HuH-7 (cell line): ENCODE results near the gene ZNF764.
"Not testable (repeated sequence)": the region's sequence is repeated elsewhere in the genome, so short reads cannot be mapped to it uniquely, and the experiment has no call there.

Experiments
- DNase-seq: peaks from one replicate; pipeline ENCODE4 v3.0.0; 2011; ENCODE audit warnings: low spot score

Gene ZNF764

DNA sequence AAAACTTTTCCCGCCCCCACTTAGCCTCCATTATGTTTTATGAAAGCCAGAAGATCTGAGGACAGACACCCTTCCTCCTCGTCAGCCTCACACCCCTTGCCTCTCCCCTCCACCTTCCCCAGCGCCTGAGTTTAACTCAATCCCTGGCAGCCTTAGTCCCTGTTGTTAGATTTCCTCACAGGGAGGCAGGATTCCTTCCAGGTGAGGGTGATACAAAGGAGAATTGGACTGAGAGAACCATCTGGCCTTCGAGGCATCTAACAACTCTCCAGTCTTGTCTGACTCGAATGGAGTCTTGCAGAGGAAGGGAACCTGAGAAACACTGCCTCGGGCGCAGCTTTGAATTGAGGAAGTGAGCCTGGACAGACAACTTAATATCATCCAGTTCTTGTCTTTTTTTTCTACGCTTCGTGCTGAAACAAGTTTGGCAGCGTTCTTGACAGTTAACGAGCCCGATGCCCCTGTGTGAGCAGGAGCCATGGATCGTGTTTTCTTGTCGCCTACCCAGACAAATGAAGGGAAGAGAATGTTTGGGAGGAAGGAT, 30.5 kb downstream of the ZNF764 start:
- DNase-seq: no peak

DNA sequence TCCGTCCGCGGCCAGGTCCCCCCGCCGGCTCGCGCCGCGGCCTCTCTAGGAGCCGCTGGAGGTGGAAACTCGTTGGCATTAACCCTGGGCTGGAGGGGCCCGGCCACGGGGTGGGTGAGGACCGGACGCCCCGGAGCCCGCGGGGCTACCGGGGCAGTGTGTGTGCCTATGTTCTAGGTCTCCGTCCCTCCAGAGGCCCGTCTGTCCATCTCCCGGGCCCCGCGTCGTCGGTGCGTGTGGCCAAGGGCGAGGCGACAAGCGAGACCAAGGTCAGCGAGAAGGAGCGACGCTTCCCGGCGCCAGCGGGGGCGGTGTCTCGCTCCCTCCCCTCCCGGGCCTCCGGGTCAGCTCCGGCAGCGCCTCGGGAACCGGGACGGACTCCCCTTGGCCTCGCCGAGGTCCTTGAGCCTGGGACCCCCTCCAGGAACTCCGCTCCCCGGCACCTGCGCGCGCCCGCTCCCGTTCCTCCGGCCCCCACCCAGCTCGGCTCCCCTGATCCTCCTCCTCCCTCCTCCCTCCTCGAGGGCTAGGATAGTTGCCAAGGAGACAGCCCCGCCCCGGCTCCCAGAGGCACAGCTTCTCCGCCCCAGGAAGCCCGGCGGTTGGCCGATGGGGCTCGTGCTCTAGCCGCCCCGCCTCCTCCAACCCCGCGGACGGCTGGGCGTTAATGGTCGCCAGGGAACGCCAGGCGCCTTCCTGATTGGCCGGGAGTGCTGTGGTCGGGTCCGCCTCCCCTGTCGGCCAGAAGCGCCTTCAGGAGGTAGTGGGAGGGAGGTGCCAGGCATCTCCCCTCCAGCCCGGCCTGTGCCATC, 31.1 kb downstream of the ZNF764 start:
- DNase-seq: peak; percentile 95

DNA sequence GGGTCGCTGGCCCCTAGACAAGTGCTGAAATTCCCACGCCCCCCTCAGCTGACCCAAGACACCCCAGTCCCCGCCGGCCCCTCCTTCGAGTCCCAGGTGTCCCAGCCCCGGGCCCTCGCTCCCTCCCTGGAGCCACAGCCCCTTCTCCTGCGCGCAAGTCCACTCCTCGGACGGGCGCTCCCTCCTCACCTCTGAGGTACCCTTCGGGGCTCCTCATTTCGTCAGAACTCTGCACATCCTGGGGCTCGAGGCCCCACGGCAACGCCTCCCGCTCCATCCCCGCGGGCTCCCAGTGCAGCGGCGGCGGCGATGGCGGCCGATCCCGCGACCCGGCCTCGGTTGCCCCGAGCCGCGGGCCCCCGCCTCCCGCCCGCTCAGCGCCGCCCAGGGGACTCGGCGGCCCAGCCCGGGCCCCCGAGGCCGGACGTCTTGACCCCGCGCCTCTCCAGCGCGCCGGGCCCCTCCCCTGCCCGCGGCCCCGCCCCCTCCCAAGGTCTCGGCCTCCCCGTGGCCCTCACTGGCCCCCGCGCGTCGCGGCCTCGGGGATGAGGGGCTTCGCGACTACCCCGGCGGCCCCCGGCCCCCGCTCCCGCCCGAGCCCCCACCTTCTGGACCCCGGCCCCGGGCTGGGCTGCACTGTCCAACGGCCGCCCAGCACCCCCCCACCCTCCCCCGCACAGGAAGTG, 31.9 kb downstream of the ZNF764 start, which contains the start of gene ZNF768:
Gene ZNF768, minus strand, starts transcription at position 430 of the 686 bp plus-strand sequence. Its CDS starts 153 bp downstream, at position 277.
- peak; percentile 56 for DNase-seq

DNA sequence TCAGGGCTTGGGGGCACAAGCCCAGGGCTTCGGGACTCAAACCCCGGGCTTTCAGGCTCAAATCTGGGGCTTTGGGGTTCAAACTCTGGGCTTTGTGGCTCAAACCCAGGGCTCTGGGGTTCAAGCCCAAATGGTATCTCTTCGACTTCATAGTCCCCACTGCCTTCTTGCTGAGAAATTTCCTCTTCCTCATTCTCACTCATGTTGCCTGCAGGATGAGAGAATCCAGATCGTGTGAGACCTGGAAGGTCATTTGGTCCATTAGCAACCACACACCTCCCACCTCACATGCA, 32.4 kb downstream of the ZNF764 start:
- DNase-seq: no peak

DNA sequence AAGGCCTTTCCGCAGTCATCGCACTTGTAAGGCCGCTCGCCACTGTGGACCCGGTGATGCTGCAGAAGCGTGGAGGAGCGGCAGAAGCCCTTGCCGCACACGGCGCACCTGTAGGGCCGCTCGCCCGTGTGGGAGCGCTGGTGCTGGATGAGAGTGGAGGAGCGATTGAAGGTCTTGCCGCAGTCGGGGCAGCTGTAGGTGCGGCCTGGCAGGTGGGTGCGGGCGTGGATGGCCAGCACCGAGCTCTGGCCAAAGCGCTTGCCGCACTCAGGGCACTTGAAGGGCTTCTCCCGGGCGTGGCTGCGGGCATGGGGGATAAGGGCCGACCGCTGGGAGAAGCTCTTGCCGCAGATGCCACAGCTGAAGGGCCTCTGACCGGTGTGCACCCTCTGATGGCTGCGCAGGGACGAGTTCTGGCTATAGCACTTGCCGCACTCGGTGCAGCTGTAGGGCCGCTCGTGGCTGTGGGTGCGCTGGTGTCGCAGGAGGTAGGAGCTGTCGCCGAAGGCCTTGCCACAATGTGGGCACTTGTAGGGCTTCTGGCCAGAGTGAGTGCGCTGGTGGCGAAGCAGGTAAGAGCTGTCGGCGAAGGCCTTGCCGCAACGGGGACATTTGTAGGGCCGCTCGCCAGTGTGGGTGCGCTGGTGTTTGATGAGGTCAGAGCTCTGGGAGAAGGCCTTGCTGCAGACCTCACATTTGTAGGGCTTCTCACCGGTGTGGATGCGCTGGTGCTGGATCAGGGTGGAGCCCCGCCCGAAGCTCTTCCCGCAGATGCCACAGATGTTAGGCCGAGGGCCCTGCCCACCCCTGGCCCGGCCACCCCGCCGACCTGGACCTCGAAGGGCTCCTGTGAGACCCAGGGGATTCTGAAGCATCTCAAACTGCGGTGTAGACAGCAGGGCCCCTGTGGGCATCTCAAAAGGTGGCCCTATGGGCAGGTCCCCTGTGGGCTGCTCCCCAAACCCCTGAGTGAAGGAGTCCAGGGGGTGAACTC, 33.3 kb downstream of the ZNF764 start:
- no peak for DNase-seq

DNA sequence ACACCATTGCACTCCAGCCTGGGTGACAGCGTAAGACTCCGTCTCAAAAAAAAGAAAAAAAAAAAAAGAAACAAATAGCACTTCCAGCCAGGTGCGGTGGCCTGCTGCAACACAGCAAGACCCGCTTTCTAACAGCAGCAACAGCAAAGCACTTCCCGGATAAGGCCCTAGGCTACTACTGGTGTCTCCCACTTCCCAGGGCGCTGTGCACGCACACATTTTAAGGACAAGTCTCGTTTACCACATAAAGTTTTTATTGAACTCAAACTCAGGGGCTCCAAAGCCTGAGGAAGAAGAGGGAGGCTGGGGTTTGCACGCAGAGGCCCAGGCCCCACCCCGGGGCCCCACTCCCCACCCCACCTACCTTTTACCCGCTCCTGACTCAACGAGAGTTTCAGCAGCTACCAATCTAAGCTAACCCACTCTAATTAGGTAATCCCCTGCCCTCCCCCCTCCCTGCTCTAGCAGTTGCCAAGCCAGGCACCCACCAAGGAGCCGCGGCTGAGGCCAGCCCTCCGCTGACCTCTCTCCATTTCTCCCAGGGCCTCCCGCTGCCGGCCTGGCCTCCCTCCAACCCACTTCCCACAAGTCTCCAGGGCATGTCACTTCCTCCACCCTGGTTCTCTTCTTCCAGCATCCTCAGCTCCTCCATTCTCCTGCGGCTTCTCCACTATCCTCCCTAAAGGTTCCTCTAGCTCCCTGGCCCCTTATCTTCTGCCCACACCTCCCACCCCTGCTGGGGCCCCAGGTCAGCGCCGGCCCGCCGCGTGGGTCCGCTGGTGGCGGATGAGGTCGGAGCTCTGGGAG, 34.2 kb downstream of the ZNF764 start:
- DNase-seq: no peak

DNA sequence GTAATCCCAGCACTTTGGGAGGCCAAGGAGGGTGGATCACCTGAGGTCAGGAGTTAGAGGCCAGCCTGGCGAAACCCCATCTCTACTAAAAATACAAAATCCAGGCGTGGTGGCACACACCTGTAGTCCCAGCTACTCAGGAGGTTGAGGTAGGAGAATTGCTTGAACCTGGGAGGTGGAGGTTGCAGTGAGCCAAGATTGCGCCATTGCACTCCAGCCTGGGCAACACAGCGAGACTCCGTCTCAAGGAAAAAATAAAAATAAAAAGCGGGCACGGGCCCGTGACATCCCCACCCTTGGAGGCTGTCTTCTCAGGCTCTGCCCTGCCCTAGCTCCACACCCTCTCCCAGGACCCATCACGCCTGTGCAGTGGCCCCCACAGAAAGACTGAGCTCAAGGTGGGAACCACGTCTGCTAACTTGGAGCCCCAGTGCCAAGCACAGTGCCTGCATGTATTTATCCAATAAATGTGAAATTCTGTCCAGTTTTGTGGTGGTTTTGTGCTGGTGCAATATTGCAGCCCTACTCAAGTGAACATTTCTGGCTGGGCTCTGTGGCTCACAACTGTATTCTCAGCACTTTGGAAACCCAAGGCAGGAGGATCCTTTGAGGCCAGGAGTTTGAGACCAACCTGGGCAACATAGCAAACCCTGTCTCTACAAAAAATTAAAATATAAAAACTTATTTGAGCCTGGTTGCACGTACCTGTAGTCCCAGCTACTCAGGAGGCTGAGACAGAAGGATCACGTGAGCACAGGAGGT, 35.3 kb downstream of the ZNF764 start:
- not testable (repeated sequence) for DNase-seq

DNA sequence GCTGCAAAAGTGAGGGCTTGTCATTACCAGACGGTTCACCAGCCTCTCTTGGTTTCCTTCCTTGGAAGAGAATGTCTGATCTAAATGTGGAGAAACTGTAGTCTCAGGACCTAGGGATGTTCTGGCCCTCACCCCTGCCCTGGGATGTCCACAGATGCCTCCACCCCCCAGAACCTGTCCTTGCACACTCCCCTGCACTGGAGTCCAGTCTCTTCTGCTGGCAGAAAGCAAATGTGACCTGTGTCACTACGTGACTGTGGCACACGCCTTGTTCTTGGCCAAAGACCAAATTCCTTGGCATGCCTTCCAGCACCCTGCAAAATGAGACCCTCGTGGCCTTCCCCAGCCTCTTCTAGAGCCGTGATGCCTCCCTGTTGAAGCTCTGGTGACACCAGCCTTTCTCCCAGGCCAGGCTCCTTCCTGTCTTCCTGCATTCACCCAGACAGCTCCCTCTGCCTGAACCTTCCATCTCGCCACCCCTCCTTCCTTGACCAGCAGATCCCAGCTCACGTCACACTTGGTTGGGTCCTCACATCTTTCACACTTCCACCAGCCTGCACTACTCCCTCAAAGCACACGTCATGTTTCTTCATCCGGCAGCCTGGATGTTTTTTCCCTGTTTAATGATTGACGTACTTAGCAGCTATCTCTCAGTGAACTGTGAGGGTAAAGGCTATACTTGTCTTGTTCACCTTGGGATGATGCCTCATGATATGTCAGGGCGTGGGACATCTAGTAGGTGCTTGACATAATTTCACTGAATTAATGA, 36.1 kb downstream of the ZNF764 start:
- DNase-seq: peak; percentile 75

DNA sequence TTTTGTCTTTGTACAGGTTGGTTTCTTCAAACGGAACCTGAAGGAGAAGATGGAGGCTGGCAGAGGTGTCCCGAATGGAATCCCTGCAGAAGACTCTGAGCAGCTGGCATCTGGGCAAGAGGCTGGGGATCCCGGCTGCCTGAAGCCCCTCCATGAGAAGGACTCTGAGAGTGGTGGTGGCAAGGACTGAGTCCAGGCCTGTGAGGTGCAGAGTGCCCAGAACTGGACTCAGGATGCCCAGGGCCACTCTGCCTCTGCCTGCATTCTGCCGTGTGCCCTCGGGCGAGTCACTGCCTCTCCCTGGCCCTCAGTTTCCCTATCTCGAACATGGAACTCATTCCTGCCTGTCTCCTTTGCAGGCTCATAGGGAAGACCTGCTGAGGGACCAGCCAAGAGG, 36.7 kb downstream of the ZNF764 start:
- DNase-seq: no peak

DNA sequence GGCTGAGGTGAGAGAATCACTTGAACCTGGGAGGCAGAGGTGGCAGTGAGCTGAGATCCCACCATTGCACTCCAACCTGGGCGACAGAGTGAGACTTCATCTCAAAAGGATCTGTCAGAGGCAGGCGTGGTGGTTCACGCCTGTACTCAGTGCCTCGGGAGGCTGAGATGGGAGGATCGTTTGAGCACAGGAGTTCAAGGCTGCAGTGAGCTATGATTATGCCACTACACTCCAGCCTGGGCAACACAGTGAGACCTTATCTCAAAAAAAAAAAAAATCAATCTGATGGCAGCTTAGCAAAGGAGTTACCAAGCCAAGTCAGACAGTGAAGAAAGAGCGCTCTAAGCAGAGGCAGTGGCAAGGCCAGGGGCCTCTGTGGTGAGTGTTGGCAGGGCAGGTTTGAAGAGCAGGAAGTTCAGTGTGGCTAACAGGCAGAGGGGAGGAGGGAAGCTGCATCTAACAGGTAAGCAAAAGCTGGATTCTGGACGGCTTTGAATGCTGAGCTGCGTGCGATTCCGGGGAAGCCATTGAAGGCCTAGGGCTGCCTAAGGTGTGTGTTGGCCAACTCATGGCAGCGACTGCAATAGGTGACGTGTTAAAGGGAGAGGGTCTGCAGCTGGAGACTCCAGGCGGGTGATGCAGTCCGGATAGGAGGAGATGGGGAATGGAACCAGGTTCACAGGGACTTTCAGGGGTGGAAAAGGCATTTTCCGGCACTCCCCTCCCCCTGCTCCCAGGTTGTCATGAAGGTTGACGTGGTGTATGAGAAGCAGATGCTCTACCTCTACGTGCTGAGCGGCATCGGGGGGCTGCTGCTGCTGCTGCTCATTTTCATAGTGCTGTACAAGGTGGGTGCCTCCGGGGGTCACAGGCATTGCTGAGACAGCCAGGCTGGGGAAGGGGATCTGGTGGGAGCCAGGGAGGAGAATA, 38.8 kb downstream of the ZNF764 start:
- DNase-seq: no peak

DNA sequence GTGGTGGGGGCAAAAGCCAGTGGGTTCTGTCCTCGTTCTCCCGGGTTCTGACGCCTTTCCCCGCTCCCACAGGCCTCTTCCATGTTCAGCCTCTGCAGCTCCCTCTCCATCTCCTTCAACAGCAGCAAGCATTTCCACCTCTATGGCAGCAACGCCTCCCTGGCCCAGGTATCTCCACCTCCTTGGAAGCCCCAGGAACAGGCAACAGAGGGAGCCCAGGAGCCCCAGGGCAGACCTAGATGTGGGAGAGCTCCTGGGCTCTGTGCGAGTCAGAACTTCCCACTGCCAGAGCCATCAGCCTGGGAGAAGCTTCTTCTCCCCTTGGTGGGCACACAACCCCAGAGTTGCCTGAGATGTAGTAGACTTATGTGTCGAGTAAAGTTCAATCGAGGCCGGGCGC, 39.6 kb downstream of the ZNF764 start:
- no peak for DNase-seq

DNA sequence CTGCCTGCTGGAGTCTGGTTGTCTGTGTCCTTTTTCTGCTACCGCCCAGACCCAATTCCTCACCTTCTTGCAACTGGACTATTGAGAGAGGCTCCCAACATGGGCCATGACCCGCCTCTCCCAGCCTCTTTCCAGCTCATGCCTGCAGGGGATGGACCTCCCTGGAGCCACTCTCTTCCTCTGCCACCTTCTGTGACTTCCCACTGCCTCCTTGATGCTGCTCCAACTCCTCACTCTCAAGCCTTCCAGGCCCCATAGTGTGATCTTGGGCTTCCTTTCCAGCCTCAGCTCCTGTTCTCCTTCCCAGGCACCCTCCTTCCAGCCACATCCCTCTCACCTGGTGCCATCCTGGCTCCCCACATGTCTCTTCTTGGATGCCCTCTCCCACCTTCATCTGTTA, 42.9 kb downstream of the ZNF764 start:
- no peak for DNase-seq

DNA sequence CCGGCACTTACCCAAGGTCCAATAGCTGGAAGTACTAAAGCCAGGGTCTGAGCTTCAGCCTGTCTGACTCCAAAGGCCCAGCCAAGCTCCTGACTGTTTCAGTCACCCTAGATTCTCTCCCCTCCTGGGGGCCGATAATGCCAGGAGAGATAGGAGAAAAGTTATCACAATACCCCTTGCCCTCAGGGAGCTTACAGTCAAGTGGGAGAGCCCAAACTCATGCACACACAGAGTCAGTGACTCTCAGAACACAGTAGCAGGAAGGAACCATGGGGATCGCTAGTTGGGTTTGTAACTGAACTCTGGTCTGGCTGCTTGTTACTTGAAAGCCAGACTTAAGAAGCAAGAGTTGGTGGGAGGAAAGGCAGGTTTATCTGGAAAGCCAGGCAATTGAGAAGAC, 46.7 kb downstream of the ZNF764 start:
- DNase-seq: no peak

DNA sequence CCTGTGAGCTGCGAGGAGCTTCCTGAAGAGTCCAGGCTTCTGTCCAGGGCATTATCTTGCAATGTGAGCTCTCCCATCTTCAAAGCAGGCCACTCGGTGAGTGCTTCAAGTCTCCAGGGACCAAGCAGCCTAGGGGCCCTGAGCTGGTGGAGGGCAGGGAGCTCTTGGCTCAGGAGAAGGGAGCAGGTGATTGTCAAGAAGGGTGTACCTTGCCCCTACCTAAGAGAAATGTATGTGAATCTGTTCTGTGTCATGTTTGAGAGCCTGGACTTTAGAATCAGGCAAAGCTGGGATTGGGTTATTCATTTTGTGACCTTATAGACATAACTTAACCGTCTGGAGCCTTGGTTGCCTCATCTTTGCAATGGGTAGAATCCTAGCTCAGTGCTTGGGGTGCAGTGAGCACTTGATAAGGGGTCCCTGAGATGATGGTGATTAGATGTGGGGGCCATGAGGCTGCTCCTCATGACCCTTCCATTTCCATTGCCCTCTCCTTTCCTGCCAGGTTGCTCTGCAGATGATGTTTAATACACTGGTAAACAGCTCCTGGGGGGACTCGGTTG, 47.7 kb downstream of the ZNF764 start:
- no peak for DNase-seq

DNA sequence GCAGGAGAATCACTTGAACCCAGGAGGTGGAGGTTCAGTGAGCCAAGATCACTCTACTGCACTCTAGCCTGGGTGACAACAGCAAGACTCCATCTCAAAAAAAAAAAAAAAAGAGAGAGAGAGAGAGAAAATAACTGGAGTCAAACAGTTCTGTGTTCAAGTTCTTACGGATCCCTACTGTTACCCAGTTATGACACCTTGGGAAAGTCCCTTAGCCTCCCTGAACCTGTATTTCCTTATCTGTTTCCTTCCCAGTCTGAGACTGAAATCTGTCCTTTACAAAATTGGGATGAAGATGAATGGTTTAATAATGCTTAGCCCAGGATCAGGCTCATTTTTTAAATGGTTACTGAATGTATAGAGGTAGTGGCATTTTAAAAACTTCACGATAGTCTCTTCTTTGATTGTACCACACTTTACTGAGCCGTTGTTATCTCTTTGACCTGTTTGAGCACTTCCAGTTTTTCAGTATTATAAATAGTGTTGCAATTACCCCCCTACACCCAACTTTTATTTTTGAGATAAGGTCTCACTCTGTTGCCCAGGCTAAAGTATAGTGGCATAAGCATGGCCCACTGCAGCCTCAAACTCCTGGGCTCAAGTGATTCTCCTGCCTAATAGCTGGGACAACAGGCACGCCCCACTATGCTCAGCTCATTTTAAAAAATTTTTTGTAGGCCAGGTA, 49.0 kb downstream of the ZNF764 start:
- no peak for DNase-seq
